Esophagus muscularis mucosa (tissue), 4 donors: ENCODE data around the gene YY2.
"Not testable (repeated sequence)": the region's sequence is repeated elsewhere in the genome, so short reads cannot be mapped to it uniquely, and the experiment has no call there.

Experiments
- CTCF ChIP-seq, 3 experiments: fragments of 200-600 bp in 2 of 3; fragments of 450-650 bp in 1 of 3; sonication (generic) in 2 of 3; IDR thresholded peaks; one replicate each; pipeline ENCODE4 v1.5.1; 2017 to 2019; ENCODE audit warnings: antibody characterized with exemption in 3 of 3, mild to moderate bottlenecking in 2 of 3, moderate library complexity in 1 of 3
- EP300 ChIP-seq: sonication (generic); formaldehyde crosslinking; IDR thresholded peaks from one replicate; pipeline ENCODE4 v1.6.1; 2017; ENCODE audit warnings: antibody characterized with exemption
- POLR2A ChIP-seq: fragments of 450-650 bp; IDR thresholded peaks from one replicate; pipeline ENCODE4 v1.6.1; 2017; ENCODE audit warnings: antibody characterized with exemption, moderate library complexity, mild to moderate bottlenecking, low read depth
- POLR2AphosphoS5 ChIP-seq, 2 donors: sonication (generic); formaldehyde crosslinking; IDR thresholded peaks; one replicate each; pipeline ENCODE4 v1.6.1; 2017; ENCODE audit warnings: antibody characterized with exemption in 2 of 2

GRCh38 chrX:21874182-21874581, 18.4 kb downstream of the YY2 start:
- TF ChIP-seq POLR2AphosphoS5 (IDR thresholded peaks at IDR 0.05); CTCF (IDR thresholded peaks at IDR 0.05); POLR2A; EP300: not testable (repeated sequence)
